HepG2 (cell line): Measurements from ENCODE around the gene RFX2. TPM values are rescaled to one million over a fixed set of nuclear protein-coding genes. Genes with fewer than 3 reads are reported as not detected.

Experiments used
- ATAC-seq: fragments of 200-7000 bp; cut with Tn5 transposase; 3 replicates; pipeline ENCODE4 v1.9.1; 2020; ENCODE audit warnings: mild to moderate bottlenecking, moderate library complexity
- BruUV-seq: library from RNA; stranded (reverse); fragments of 400-500 nt; replicated peaks from 2 replicates; lab custom pipeline; 2021; lab: Mats Ljungman, UMichigan
- CTCF ChIA-PET: fragments of 300-600 bp; formaldehyde crosslinking; extraction: SDS; loops from one replicate; lab custom pipeline; 2021; ENCODE audit warnings: low total read pairs, inconsistent platforms, low intra/inter-chr PET ratio; lab: Yijun Ruan, JAX
- POLR2A ChIA-PET: fragments of 350-600 bp; sonication (Branson Sonifier 250); formaldehyde crosslinking; loops from one replicate; lab custom pipeline; 2020; ENCODE audit warnings: antibody characterized with exemption, inconsistent platforms; lab: Yijun Ruan, JAX
- DNase-seq: peaks from one replicate; pipeline ENCODE4 v3.0.0-alpha.2; 2015; ENCODE audit warnings: low spot score
- FAIRE-seq: peaks from 3 replicates; lab custom pipeline; 2011; peaks lifted over from hg19 to GRCh38; lab: Jason Lieb, UNC
- H2AFZ ChIP-seq: one replicate; pipeline ENCODE4 v1.6.1; 2011; ENCODE audit warnings: low read length, inconsistent platforms
- H3K27ac ChIP-seq: fragments of 300-600 bp; 3 replicates; pipeline ENCODE4 v1.8.0; 2011; ENCODE audit warnings: mixed run types, mild to moderate bottlenecking, mixed read lengths, low read length, inconsistent platforms; ENCODE audit not compliant: insufficient read depth; ENCODE audit errors: extremely low read length
- H3K27me3 ChIP-seq, 2 experiments: fragments of 200-600 bp in 1 of 2; 2 replicates in 1 of 2; 3 replicates in 1 of 2; pipeline versions ENCODE4 v1.6.0 to v1.8.0; 2011; ENCODE audit warnings: low read length in 2 of 2, mild to moderate bottlenecking in 2 of 2, moderate library complexity in 2 of 2, inconsistent platforms in 1 of 2; ENCODE audit not compliant: insufficient read depth in 2 of 2, control insufficient read depth in 1 of 2
- H3K36me3 ChIP-seq, 2 experiments: fragments of 200-600 bp in 1 of 2; replicated peaks in 1 of 2; 2 replicates in 1 of 2; 3 replicates in 1 of 2; pipeline versions ENCODE4 v1.5.1 to v1.8.0; 2011; ENCODE audit warnings: low read length in 2 of 2, inconsistent platforms in 1 of 2; ENCODE audit not compliant: insufficient read depth in 2 of 2, control insufficient read depth in 1 of 2
- H3K4me1 ChIP-seq: 2 replicates; pipeline ENCODE4 v1.5.1; 2012; ENCODE audit warnings: low read length, inconsistent platforms; ENCODE audit not compliant: insufficient read depth
- H3K4me2 ChIP-seq: 2 replicates; pipeline ENCODE4 v1.6.0; 2011; ENCODE audit warnings: low read depth, low read length, inconsistent platforms
- H3K4me3 ChIP-seq, 3 experiments: fragments of 200-600 bp in 1 of 3; sonication (generic), shearing (Covaris generic) in 1 of 3; replicated peaks in 1 of 3; 2 replicates each; pipeline ENCODE4 v1.5.1; 2011 to 2016; ENCODE audit warnings: low read length in 3 of 3, inconsistent platforms in 2 of 3, low read depth in 2 of 3, mild to moderate bottlenecking in 2 of 3, control low read depth in 1 of 3, mixed read lengths in 1 of 3; ENCODE audit not compliant: insufficient read depth in 1 of 3
- H3K79me2 ChIP-seq: one replicate; pipeline ENCODE4 v1.6.1; 2011; ENCODE audit warnings: low read length, inconsistent platforms; ENCODE audit not compliant: insufficient read depth
- H3K9ac ChIP-seq: 2 replicates; pipeline ENCODE4 v1.6.0; 2011; ENCODE audit warnings: mild to moderate bottlenecking, low read depth, low read length, inconsistent platforms; ENCODE audit not compliant: insufficient read depth
- H3K9me3 ChIP-seq: 2 replicates; pipeline ENCODE4 v1.5.1; 2012; ENCODE audit warnings: mild to moderate bottlenecking, low read length
- H4K20me1 ChIP-seq: 2 replicates; pipeline ENCODE4 v1.6.0; 2011; ENCODE audit warnings: inconsistent platforms, mild to moderate bottlenecking, low read length, moderate library complexity; ENCODE audit not compliant: insufficient read depth
- ADNP ChIP-seq: sonication (generic); formaldehyde crosslinking; IDR thresholded peaks from 2 replicates; pipeline ENCODE4 v1.4.0; 2020; ENCODE audit warnings: missing genetic modification reagents
- BHLHE40 ChIP-seq: IDR thresholded peaks from 2 replicates; pipeline ENCODE4 v1.6.1; 2011; ENCODE audit warnings: low read length, improper control_type of control experiment
- MED8 ChIP-seq: sonication (generic); formaldehyde crosslinking; IDR thresholded peaks from 2 replicates; pipeline ENCODE4 v1.8.1; 2023; ENCODE audit warnings: mild to moderate bottlenecking, missing genetic modification reagents; ENCODE audit not compliant: insufficient replicate concordance
- PHF21A ChIP-seq: sonication (generic); formaldehyde crosslinking; IDR thresholded peaks from 2 replicates; pipeline ENCODE4 v1.5.0; 2020; ENCODE audit warnings: mild to moderate bottlenecking, missing genetic modification reagents
- SP1 ChIP-seq, 2 experiments: fragments of 450-650 bp in 1 of 2; sonication (generic) in 1 of 2; formaldehyde crosslinking in 1 of 2; IDR thresholded peaks; 2 replicates each; pipeline versions ENCODE4 v1.4.0 to v1.6.1; 2016 to 2020; ENCODE audit warnings: missing genetic modification reagents in 1 of 2
- SP5 ChIP-seq: IDR thresholded peaks from 2 replicates; pipeline ENCODE4 v1.6.1; 2016; ENCODE audit warnings: low read depth, borderline replicate concordance
- ZNF30 ChIP-seq: sonication (generic); formaldehyde crosslinking; IDR thresholded peaks from 2 replicates; pipeline ENCODE4 v1.5.0; 2020; ENCODE audit warnings: mild to moderate bottlenecking, missing genetic modification reagents
- ZNF44 ChIP-seq: sonication (generic); formaldehyde crosslinking; IDR thresholded peaks from 2 replicates; pipeline ENCODE4 v1.5.1; 2020; ENCODE audit warnings: mild to moderate bottlenecking, missing genetic modification reagents
- WGBS: methylation state at CpG from one replicate; pipeline ENCODE4 v1.1.6; 2017; ENCODE audit warnings: low lambda C conversion rate; 5-methylcytosine and 5-hydroxymethylcytosine counted together
- in situ Hi-C: cut with HindIII; loops from 2 replicates; pipeline ENCODE4 v1.10.0; 2017; ENCODE audit warnings: low pct_unique_long_range_greater_than_20kb; ENCODE audit not compliant: extremely low pct_ligation_motif_present
- intact Hi-C: fragments of 100-400 bp; cut with micrococcal nuclease; formaldehyde crosslinking; loops from one replicate; pipeline ENCODE4 v1.10.0; 2022; ENCODE audit not compliant: unreplicated experiment
- polyA plus RNA-seq, 8 experiments: library from polyadenylated mRNA; depleted of rRNA in 3 of 8; stranded (reverse) in 7 of 8; unstranded in 1 of 8; fragments of >200 nt; fragmentation: Illumina TruSeq in 4 of 8; extraction: Trizol in 4 of 8; gene quantifications; 2 replicates each; pipeline versions ENCODE4 v1.2.1 to v1.2.3, GENCODE V29; 2011 to 2016; ENCODE audit warnings: low read depth in 4 of 8, missing spikeins in 1 of 8, mixed read lengths in 1 of 8; ENCODE audit not compliant: insufficient read depth in 1 of 8
- total RNA-seq, 5 experiments: library from RNA; depleted of rRNA; stranded (reverse); fragments of >200 nt; fragmentation: Illumina TruSeq; extraction: Trizol; gene quantifications; 2 replicates each; pipeline ENCODE4 v1.2.3, GENCODE V29; 2016; ENCODE audit warnings: low read depth in 1 of 5
- TF ChIP-seq, protein P1 (sequence below): sonication (generic); formaldehyde crosslinking; IDR thresholded peaks from 2 replicates; pipeline ENCODE4 v1.5.1; 2020; ENCODE audit warnings: mild to moderate bottlenecking, missing genetic modification reagents, moderate library complexity
- TF ChIP-seq, protein P2 (sequence below): sonication (generic); formaldehyde crosslinking; IDR thresholded peaks from 2 replicates; pipeline ENCODE4 v1.5.0; 2020; ENCODE audit warnings: mild to moderate bottlenecking, missing genetic modification reagents
- TF ChIP-seq, protein P3 (sequence below): sonication (generic); formaldehyde crosslinking; IDR thresholded peaks from 2 replicates; pipeline ENCODE4 v1.5.0; 2020; ENCODE audit warnings: mild to moderate bottlenecking, low read depth, missing genetic modification reagents, borderline replicate concordance

Gene RFX2
- total and polyA plus RNA-seq, 2 of the 13 experiments (the other 11 are each of a cell fraction or from before 2014, with no cell fraction given): 2.8 to 3.3 TPM

DNA sequence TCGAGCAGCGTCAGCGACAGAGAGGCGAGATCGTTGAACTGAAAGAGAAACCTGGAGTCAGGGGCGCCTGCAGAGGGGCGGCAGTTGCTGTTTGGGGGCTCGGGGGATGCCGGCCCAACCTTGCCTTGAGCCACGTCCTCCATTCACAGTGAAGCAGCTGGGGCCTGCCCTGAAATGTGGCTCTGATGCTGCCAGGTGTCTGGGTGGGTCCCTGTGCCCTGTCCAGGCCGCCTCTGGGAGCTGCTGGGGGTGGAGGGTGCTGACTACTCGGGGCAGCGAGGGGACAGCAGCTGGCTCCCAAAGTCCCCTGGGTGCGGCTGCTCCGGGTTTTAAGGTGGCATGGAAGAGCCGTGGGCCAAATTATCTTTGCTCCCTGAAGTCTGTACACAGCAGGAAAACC is 114.7 kb downstream of the RFX2 start:
- no peak overlapping the region for H3K4me2 ChIP-seq
- H3K4me1 ChIP-seq: peaks cover 25% of the 10 kb centered on the region
- peaks cover 0 to 11% of the 10 kb centered on the region in 2 experiments; a peak in 2 of 5 replicates for H3K27me3 ChIP-seq
- H2AFZ ChIP-seq: no peak overlapping the region
- intact Hi-C loops (no loop called here), in situ Hi-C loops (no loop called here)
- FAIRE-seq (no peak), ATAC-seq (no peak), DNase-seq (no peak)
- H3K79me2 ChIP-seq: no peaks in the 10 kb centered on the region
- H3K36me3 ChIP-seq: no peaks in the 10 kb centered on the region
- H3K4me3 ChIP-seq: no peak overlapping the region
- H3K9ac ChIP-seq: no peak overlapping the region
- POLR2A ChIA-PET: no interaction called here
- no peak overlapping the region for H3K27ac ChIP-seq
- CTCF ChIA-PET: no interaction called here
- no peaks in the 10 kb centered on the region for H4K20me1 ChIP-seq
- no peaks in the 10 kb centered on the region for H3K9me3 ChIP-seq
- no TSS peak for BruUV-seq
- TF ChIP-seq MED8 (CRISPR knock-in tag): no peak
- TF ChIP-seq, protein P1, sequence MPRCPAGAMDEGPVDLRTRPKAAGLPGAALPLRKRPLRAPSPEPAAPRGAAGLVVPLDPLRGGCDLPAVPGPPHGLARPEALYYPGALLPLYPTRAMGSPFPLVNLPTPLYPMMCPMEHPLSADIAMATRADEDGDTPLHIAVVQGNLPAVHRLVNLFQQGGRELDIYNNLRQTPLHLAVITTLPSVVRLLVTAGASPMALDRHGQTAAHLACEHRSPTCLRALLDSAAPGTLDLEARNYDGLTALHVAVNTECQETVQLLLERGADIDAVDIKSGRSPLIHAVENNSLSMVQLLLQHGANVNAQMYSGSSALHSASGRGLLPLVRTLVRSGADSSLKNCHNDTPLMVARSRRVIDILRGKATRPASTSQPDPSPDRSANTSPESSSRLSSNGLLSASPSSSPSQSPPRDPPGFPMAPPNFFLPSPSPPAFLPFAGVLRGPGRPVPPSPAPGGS (CRISPR knock-in tag): no peak
- TF ChIP-seq, protein P2, sequence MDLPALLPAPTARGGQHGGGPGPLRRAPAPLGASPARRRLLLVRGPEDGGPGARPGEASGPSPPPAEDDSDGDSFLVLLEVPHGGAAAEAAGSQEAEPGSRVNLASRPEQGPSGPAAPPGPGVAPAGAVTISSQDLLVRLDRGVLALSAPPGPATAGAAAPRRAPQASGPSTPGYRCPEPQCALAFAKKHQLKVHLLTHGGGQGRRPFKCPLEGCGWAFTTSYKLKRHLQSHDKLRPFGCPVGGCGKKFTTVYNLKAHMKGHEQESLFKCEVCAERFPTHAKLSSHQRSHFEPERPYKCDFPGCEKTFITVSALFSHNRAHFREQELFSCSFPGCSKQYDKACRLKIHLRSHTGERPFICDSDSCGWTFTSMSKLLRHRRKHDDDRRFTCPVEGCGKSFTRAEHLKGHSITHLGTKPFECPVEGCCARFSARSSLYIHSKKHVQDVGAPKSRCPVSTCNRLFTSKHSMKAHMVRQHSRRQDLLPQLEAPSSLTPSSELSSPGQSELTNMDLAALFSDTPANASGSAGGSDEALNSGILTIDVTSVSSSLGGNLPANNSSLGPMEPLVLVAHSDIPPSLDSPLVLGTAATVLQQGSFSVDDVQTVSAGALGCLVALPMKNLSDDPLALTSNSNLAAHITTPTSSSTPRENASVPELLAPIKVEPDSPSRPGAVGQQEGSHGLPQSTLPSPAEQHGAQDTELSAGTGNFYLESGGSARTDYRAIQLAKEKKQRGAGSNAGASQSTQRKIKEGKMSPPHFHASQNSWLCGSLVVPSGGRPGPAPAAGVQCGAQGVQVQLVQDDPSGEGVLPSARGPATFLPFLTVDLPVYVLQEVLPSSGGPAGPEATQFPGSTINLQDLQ (CRISPR knock-in tag): no peak
- TF ChIP-seq, protein P3, sequence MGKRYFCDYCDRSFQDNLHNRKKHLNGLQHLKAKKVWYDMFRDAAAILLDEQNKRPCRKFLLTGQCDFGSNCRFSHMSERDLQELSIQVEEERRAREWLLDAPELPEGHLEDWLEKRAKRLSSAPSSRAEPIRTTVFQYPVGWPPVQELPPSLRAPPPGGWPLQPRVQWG (CRISPR knock-in tag): no peak
- no peak for TF ChIP-seq ZNF44 (CRISPR knock-in tag)
- no peak for TF ChIP-seq PHF21A
- no peak for TF ChIP-seq BHLHE40
- no peak for TF ChIP-seq ADNP (CRISPR knock-in tag)
- no peak for TF ChIP-seq SP1 (IDR thresholded peaks at IDR 0.05)
- no peak for TF ChIP-seq SP1 (CRISPR knock-in tag; IDR thresholded peaks at IDR 0.05)
- TF ChIP-seq ZNF30 (CRISPR knock-in tag): no peak
- no peak for TF ChIP-seq SP5
- WGBS: 75% methylated on average over 16 of the region's 16 CpGs
